ENCODE data around the gene VAMP8. TPM values are rescaled to one million over a fixed set of nuclear protein-coding genes. Genes with fewer than 3 reads are reported as not detected.

VAMP8 gene
- total RNA-seq, 1 donor from 2014 or later, result 3.8 TPM

DNA sequence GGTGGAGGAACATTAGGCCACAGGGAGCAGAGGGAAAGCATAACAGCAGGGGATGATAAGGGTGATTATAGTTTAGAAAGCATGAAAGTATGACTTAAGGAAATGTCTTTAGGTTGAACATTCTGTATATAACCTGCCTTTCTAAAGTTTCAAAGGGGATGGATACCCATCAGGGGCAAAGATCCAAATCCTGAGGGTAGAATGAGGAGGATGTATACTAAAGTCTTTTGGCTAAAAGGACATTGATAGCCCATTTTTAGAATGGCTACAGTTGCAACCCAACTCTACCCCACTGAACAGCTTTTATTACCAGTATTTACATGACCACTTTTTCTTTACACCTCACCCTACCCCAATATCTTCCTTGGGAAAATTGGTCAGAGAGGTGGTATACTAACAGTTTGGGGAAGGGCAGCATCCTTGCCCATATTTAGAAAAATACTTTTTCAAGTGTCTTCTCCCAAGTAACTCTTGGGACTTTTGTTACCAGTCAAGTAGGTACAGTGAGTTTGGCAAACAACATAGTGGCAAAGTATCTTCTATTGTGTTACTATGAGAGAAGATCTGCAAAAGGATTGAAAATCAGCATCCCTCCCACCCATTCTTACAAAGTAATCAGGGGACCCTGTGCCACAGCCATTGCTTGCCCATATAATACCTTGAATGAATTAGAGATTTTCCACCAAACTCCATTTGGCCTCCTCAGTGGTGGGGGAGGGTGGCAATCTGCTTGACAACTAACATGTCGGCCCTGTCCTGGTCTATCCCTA lies 30.1 kb upstream of the VAMP8 start:
- Mint-ChIP-seq H3K36me3 (ENCODE audit: unreplicated experiment) (peaks cover 37% of the 10 kb centered on the region), H3K4me3 (ENCODE audit: unreplicated experiment) (no peak overlapping the region), H3K27me3 (ENCODE audit: unreplicated experiment) (no peaks in the 10 kb centered on the region), H3K4me1 (ENCODE audit: unreplicated experiment) (peaks cover 24% of the 10 kb centered on the region), H3K9me3 (ENCODE audit: unreplicated experiment) (no peaks in the 10 kb centered on the region), H3K27ac (ENCODE audit: unreplicated experiment) (peak overlapping the region; percentile 52)
- TF ChIP-seq, protein P1, sequence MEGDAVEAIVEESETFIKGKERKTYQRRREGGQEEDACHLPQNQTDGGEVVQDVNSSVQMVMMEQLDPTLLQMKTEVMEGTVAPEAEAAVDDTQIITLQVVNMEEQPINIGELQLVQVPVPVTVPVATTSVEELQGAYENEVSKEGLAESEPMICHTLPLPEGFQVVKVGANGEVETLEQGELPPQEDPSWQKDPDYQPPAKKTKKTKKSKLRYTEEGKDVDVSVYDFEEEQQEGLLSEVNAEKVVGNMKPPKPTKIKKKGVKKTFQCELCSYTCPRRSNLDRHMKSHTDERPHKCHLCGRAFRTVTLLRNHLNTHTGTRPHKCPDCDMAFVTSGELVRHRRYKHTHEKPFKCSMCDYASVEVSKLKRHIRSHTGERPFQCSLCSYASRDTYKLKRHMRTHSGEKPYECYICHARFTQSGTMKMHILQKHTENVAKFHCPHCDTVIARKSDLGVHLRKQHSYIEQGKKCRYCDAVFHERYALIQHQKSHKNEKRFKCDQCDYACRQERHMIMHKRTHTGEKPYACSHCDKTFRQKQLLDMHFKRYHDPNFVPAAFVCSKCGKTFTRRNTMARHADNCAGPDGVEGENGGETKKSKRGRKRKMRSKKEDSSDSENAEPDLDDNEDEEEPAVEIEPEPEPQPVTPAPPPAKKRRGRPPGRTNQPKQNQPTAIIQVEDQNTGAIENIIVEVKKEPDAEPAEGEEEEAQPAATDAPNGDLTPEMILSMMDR (IDR thresholded peaks at IDR 0.05), result no peak
- no peak for DNase-seq (ENCODE audit: extremely low spot score, unreplicated experiment)

DNA sequence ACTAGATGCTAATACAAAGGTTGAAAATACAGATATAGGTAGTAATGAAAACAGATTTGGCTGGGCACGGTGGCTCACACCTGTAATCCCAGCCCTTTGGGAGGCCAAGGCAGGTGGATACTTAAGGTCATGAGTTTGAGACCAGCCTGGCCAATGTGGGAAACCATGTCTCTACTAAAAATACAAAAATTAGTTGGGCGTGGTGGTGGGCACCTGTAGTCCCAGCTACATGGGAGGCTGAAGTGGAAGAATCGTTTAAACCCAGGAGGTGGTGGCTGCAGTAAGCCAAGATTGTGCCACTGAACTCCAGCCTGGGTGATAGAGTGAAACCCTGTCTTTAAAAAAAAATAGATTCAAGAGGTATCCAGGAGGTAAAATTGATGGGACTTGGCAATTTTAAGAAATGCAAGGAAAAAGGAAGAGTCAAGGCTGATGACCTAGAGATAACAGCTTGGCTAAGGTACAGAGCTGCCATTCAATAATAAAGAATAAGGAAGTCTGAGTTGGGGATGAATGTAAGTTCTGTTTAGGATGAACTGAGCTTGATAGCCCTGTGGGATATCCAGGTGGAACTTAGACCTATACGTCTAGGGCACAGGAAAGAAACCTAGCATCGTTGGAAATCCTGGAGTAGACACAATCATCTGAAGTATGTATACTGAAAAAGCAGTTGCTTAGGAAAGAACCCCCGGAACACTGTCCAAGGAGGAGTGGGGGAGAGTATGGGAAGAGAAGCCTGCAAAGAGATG lies 29.4 kb upstream of the VAMP8 start:
- Mint-ChIP-seq H3K4me1 (ENCODE audit: unreplicated experiment) (peaks cover 18% of the 10 kb centered on the region), H3K36me3 (ENCODE audit: unreplicated experiment) (peaks cover 32% of the 10 kb centered on the region), H3K4me3 (ENCODE audit: unreplicated experiment) (no peak overlapping the region), H3K27me3 (ENCODE audit: unreplicated experiment) (no peaks in the 10 kb centered on the region), H3K27ac (ENCODE audit: unreplicated experiment) (peak overlapping the region; percentile 24), H3K9me3 (ENCODE audit: unreplicated experiment) (no peaks in the 10 kb centered on the region)
- TF ChIP-seq, protein P1 (IDR thresholded peaks at IDR 0.05), result no peak
- no peak for DNase-seq (ENCODE audit: extremely low spot score, unreplicated experiment)

DNA sequence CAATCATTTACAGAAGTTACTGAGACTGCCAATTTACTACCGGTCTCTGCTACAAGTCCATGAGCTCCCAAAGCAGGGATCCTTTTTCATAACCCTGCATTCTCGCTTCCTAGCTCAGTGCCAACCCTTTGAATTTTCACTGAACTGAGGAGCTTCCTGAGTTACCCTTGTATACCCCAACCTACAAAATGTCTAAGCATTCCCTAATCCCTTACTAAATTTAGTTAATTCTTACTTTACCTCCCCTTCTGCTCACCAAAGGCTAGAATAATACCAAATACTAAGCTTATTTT lies 28.8 kb upstream of the VAMP8 start:
- Mint-ChIP-seq H3K27ac (ENCODE audit: unreplicated experiment) (no peak overlapping the region), H3K36me3 (ENCODE audit: unreplicated experiment) (peaks cover 28% of the 10 kb centered on the region)

DNA sequence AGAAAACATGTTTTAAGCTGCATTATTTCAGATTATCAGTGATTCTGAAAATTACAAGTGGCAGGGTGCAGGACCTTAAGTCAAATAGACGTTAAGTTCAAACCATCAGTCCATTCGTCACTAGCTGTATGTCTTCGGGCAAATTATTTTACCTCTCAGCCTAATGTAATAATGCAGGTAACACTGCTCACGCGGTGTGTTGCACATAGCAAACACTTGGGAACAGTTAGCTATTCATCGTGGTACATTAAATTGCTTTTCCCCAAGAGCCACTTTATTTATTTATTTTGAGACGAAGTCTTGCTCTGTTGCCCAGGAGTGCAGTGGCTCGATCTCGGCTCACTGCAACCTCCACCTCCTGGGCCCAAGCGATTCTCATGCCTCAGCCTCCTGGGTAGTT lies 28.3 kb upstream of the VAMP8 start:
- no peaks in the 10 kb centered on the region for H3K9me3 Mint-ChIP-seq (ENCODE audit: unreplicated experiment)
- H3K36me3 Mint-ChIP-seq (ENCODE audit: unreplicated experiment), result peaks cover 26% of the 10 kb centered on the region
- no peak for DNase-seq (ENCODE audit: extremely low spot score, unreplicated experiment)
- H3K27ac Mint-ChIP-seq (ENCODE audit: unreplicated experiment), result peak overlapping the region; percentile 4
- peaks cover 13% of the 10 kb centered on the region for H3K4me1 Mint-ChIP-seq (ENCODE audit: unreplicated experiment)
- H3K4me3 Mint-ChIP-seq (ENCODE audit: unreplicated experiment), result no peak overlapping the region
- TF ChIP-seq, protein P1 (IDR thresholded peaks at IDR 0.05), result no peak
- no peaks in the 10 kb centered on the region for H3K27me3 Mint-ChIP-seq (ENCODE audit: unreplicated experiment)

More for the DNA sequence above, 28.8 kb upstream of the VAMP8 start:
- H3K27me3 Mint-ChIP-seq (ENCODE audit: unreplicated experiment), result no peaks in the 10 kb centered on the region
- TF ChIP-seq, protein P1 (IDR thresholded peaks at IDR 0.05), result no peak
- DNase-seq (ENCODE audit: extremely low spot score, unreplicated experiment), result no peak
- peaks cover 15% of the 10 kb centered on the region for H3K4me1 Mint-ChIP-seq (ENCODE audit: unreplicated experiment)
- no peak overlapping the region for H3K4me3 Mint-ChIP-seq (ENCODE audit: unreplicated experiment)
- no peaks in the 10 kb centered on the region for H3K9me3 Mint-ChIP-seq (ENCODE audit: unreplicated experiment)

DNA sequence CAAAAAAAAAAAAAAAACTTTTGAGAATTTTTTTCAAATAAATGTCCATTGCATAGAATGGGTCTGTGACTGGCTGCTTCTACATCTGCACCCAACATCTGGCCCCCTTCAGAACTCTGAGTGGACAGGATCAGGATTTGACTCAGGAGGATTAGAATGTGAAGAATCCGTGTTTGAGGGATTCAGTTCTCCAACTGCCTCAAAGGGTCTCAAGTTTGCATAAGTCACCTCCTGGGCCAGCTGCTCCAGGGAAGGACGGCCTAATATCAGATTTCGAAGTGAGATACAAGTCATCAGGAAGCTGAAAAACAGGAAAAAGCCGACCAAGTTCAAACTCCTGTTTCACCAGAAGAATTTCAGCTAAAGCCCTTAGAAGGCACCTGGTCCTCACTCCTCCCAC lies 27.6 kb upstream of the VAMP8 start:
- Mint-ChIP-seq H3K27me3 (ENCODE audit: unreplicated experiment) (no peaks in the 10 kb centered on the region), H3K36me3 (ENCODE audit: unreplicated experiment) (peaks cover 26% of the 10 kb centered on the region), H3K4me3 (ENCODE audit: unreplicated experiment) (no peak overlapping the region), H3K27ac (ENCODE audit: unreplicated experiment) (peak overlapping the region; percentile 77), H3K4me1 (ENCODE audit: unreplicated experiment) (peaks cover 10% of the 10 kb centered on the region), H3K9me3 (ENCODE audit: unreplicated experiment) (no peaks in the 10 kb centered on the region)
- TF ChIP-seq, protein P1 (IDR thresholded peaks at IDR 0.05), result no peak
- DNase-seq (ENCODE audit: extremely low spot score, unreplicated experiment), result no peak

Data from osteocyte (in vitro differentiated cells).